ENCODE results near the gene ERC2.

The ERC2 gene

DNA sequence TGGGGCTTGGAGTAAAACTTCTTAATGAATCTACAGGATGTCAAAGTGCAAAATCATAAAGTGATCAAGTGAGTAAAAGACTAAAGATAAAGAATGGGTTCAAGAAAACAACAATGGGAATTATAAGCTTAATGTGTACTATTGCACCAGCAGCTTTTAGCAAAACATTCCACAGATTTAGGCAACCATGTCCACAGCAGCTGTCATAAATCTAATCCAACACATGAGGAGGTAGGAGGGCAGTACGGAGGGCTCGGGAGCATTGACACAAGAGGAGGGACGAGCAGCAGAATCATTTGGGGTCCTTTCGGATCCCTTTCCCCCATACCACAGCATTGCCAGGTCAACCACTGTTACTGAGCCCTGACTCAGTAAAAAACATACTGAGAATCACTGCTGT is 516.9 kb downstream of the ERC2 start:
- TF ChIP-seq ZNF70 (CRISPR knock-in tag; IDR thresholded peaks at IDR 0.05), result no peak
- TF ChIP-seq ISL1 (CRISPR knock-in tag; IDR thresholded peaks at IDR 0.05), result no peak
- no peak for TF ChIP-seq SNAI2 (CRISPR knock-in tag; IDR thresholded peaks at IDR 0.05)
- no peak for TF ChIP-seq OSR1 (CRISPR knock-in tag; IDR thresholded peaks at IDR 0.05)
- TF ChIP-seq, protein P1, sequence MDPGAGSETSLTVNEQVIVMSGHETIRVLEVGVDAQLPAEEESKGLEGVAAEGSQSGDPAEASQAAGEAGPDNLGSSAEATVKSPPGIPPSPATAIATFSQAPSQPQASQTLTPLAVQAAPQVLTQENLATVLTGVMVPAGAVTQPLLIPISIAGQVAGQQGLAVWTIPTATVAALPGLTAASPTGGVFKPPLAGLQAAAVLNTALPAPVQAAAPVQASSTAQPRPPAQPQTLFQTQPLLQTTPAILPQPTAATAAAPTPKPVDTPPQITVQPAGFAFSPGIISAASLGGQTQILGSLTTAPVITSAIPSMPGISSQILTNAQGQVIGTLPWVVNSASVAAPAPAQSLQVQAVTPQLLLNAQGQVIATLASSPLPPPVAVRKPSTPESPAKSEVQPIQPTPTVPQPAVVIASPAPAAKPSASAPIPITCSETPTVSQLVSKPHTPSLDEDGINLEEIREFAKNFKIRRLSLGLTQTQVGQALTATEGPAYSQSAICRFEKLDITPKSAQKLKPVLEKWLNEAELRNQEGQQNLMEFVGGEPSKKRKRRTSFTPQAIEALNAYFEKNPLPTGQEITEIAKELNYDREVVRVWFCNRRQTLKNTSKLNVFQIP (CRISPR knock-in tag; IDR thresholded peaks at IDR 0.05; ENCODE audit: borderline replicate concordance, low read depth), result no peak
- TF ChIP-seq, protein P2, sequence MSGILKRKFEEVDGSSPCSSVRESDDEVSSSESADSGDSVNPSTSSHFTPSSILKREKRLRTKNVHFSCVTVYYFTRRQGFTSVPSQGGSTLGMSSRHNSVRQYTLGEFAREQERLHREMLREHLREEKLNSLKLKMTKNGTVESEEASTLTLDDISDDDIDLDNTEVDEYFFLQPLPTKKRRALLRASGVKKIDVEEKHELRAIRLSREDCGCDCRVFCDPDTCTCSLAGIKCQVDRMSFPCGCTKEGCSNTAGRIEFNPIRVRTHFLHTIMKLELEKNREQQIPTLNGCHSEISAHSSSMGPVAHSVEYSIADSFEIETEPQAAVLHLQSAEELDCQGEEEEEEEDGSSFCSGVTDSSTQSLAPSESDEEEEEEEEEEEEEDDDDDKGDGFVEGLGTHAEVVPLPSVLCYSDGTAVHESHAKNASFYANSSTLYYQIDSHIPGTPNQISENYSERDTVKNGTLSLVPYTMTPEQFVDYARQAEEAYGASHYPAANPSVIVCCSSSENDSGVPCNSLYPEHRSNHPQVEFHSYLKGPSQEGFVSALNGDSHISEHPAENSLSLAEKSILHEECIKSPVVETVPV (CRISPR knock-in tag; IDR thresholded peaks at IDR 0.05), result no peak
- TF ChIP-seq, protein P3, sequence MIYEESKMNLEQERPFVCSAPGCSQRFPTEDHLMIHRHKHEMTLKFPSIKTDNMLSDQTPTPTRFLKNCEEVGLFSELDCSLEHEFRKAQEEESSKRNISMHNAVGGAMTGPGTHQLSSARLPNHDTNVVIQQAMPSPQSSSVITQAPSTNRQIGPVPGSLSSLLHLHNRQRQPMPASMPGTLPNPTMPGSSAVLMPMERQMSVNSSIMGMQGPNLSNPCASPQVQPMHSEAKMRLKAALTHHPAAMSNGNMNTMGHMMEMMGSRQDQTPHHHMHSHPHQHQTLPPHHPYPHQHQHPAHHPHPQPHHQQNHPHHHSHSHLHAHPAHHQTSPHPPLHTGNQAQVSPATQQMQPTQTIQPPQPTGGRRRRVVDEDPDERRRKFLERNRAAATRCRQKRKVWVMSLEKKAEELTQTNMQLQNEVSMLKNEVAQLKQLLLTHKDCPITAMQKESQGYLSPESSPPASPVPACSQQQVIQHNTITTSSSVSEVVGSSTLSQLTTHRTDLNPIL (CRISPR knock-in tag; IDR thresholded peaks at IDR 0.05; ENCODE audit: low read depth), result no peak
- TF ChIP-seq TOX (CRISPR knock-in tag; IDR thresholded peaks at IDR 0.05; ENCODE audit: borderline replicate concordance), result no peak
- TF ChIP-seq CSDC2 (CRISPR knock-in tag; IDR thresholded peaks at IDR 0.05), result no peak
- TF ChIP-seq, protein P4, sequence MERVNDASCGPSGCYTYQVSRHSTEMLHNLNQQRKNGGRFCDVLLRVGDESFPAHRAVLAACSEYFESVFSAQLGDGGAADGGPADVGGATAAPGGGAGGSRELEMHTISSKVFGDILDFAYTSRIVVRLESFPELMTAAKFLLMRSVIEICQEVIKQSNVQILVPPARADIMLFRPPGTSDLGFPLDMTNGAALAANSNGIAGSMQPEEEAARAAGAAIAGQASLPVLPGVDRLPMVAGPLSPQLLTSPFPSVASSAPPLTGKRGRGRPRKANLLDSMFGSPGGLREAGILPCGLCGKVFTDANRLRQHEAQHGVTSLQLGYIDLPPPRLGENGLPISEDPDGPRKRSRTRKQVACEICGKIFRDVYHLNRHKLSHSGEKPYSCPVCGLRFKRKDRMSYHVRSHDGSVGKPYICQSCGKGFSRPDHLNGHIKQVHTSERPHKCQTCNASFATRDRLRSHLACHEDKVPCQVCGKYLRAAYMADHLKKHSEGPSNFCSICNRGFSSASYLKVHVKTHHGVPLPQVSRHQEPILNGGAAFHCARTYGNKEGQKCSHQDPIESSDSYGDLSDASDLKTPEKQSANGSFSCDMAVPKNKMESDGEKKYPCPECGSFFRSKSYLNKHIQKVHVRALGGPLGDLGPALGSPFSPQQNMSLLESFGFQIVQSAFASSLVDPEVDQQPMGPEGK (CRISPR knock-in tag; IDR thresholded peaks at IDR 0.05; ENCODE audit: borderline replicate concordance), result no peak
- TF ChIP-seq ZFP3 (CRISPR knock-in tag; IDR thresholded peaks at IDR 0.05), result no peak
- ATAC-seq, result no peak

DNA sequence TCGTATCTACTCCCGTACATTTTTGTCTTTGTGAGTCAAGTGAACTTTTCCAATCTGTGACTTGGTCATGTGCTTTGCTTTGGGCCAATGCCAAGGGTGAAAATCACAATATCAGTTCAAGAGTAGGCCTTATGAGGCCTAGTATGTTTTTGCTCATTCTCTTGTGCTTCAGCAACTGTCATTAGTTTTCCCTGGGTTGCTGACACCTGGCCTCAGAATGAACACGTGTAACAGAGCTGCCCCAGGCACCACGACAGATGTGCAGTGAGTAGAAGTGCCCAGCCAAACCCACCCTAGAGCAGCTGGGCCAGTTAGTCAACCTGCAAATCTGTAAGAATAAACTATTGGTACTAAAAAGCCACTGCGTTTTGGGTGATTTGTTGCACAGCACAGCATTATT is 520.9 kb downstream of the ERC2 start:
- TF ChIP-seq, protein P1 (CRISPR knock-in tag; IDR thresholded peaks at IDR 0.05; ENCODE audit: borderline replicate concordance, low read depth), result no peak
- TF ChIP-seq ISL1 (CRISPR knock-in tag; IDR thresholded peaks at IDR 0.05), result no peak
- TF ChIP-seq, protein P2 (CRISPR knock-in tag; IDR thresholded peaks at IDR 0.05), result no peak
- no peak for TF ChIP-seq TOX (CRISPR knock-in tag; IDR thresholded peaks at IDR 0.05; ENCODE audit: borderline replicate concordance)
- no peak for TF ChIP-seq ZNF70 (CRISPR knock-in tag; IDR thresholded peaks at IDR 0.05)
- TF ChIP-seq ZFP30 (CRISPR knock-in tag; IDR thresholded peaks at IDR 0.05), result no peak
- TF ChIP-seq, protein P4 (CRISPR knock-in tag; IDR thresholded peaks at IDR 0.05; ENCODE audit: borderline replicate concordance), result no peak
- TF ChIP-seq ZC3H10 (CRISPR knock-in tag; IDR thresholded peaks at IDR 0.05), result no peak
- TF ChIP-seq RARB (CRISPR knock-in tag; IDR thresholded peaks at IDR 0.05), result no peak
- TF ChIP-seq ARNTL (CRISPR knock-in tag; IDR thresholded peaks at IDR 0.05; ENCODE audit: borderline replicate concordance, low read depth), result no peak
- TF ChIP-seq SNAI2 (CRISPR knock-in tag; IDR thresholded peaks at IDR 0.05), result no peak
- ATAC-seq, result no peak

DNA sequence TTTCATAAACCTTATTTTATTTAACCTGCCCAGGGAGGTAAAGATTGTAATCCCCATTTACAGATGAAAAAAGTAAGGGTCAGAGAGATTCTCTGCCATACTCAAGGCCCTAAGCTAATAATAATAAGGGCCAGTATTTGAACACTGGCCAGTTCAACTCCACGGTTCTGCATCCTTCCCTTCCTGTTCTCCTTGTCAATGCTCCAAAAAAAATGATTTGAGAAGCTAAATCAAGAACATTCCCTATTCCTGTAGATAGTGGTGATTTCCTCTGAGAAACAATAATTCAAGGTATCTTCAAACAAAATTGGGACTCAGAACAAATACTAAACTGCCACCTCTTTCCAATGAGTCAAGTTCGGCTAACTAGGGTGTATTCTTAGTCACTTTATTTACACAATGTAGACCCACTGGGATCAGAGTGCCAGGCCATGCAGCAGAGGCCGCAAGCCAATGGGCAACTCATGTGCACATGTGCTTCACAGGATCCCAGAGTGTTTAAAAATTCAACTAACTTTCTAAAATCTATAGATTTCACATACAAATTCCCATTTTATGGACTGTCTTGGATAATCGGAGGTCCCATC is 521.6 kb downstream of the ERC2 start:
- ATAC-seq, result no peak
- TF ChIP-seq ARNTL (CRISPR knock-in tag; IDR thresholded peaks at IDR 0.05; ENCODE audit: borderline replicate concordance, low read depth) (no peak), ISL1 (CRISPR knock-in tag; IDR thresholded peaks at IDR 0.05) (no peak), SNAI2 (CRISPR knock-in tag; IDR thresholded peaks at IDR 0.05) (no peak), ESRRG (CRISPR knock-in tag; IDR thresholded peaks at IDR 0.05) (no peak), ZNF8 (CRISPR knock-in tag; IDR thresholded peaks at IDR 0.05) (no peak), ZFP30 (CRISPR knock-in tag; IDR thresholded peaks at IDR 0.05) (no peak), TOX (CRISPR knock-in tag; IDR thresholded peaks at IDR 0.05; ENCODE audit: borderline replicate concordance) (no peak)
- TF ChIP-seq, protein P3 (CRISPR knock-in tag; IDR thresholded peaks at IDR 0.05; ENCODE audit: low read depth), result no peak
- TF ChIP-seq, protein P5, sequence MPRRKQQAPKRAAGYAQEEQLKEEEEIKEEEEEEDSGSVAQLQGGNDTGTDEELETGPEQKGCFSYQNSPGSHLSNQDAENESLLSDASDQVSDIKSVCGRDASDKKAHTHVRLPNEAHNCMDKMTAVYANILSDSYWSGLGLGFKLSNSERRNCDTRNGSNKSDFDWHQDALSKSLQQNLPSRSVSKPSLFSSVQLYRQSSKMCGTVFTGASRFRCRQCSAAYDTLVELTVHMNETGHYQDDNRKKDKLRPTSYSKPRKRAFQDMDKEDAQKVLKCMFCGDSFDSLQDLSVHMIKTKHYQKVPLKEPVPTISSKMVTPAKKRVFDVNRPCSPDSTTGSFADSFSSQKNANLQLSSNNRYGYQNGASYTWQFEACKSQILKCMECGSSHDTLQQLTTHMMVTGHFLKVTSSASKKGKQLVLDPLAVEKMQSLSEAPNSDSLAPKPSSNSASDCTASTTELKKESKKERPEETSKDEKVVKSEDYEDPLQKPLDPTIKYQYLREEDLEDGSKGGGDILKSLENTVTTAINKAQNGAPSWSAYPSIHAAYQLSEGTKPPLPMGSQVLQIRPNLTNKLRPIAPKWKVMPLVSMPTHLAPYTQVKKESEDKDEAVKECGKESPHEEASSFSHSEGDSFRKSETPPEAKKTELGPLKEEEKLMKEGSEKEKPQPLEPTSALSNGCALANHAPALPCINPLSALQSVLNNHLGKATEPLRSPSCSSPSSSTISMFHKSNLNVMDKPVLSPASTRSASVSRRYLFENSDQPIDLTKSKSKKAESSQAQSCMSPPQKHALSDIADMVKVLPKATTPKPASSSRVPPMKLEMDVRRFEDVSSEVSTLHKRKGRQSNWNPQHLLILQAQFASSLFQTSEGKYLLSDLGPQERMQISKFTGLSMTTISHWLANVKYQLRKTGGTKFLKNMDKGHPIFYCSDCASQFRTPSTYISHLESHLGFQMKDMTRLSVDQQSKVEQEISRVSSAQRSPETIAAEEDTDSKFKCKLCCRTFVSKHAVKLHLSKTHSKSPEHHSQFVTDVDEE (CRISPR knock-in tag; IDR thresholded peaks at IDR 0.05), result no peak

Data from SK-N-SH treated with all-trans-retinoic acid at 6 μM for 48 hours (cell line).